Stimulated activated CD4-positive, alpha-beta T cell treated with anti-CD3 and anti-CD28 coated beads, Interleukin-1b, Interleukin-23, amount 100 ng/mL, for 4 hours (primary cell): ENCODE results near the gene ZNF76.

Experiments used
- DNase-seq, 2 donors: peaks; one replicate each; pipeline ENCODE4 v3.0.0-alpha.2; 2020; ENCODE audit warnings: low read depth in 2 of 2

Gene ZNF76

DNA sequence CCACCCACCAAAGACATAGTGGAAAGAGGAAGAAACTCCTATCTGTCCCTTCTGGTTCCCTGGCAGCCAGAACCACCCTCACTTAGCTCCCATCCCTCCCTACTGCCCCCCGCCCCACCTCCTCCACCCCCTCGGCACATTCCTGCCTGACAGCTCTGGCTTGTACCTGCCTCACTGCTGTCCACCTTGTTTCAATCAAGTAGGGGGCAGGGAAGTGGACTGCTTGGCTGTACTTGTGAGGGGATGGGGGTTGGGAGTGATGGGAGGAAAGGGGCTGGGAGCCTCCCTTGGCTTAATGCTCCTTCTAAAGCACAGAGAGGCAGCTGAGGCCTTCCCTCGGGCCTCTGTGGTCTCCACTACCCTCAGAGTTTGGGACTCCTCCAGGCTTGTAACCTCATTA lies 22.1 kb upstream of the ZNF76 start:
- no peak for DNase-seq

DNA sequence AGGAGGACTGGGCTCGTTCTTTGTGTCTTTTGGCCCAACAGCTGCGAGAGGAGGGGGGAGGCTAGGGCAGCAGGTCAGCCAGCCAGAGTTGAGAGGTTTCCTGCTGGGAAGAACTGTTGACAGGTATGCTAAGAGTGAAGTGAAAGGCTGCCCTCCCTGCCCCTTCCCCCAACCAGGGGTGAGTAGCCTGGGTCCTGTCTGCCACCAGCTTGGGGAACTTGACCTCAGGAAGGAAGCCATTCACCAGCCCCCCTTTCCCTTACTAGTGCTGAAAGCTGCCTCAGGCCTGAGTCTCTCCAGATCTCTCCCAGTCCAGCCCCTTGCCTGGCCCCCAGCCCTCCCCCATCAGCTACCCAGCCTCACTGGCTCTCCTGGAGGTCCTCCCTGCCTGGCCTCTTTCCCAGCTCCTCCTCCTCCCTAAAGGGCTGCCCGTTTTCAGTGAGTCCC lies 20.7 kb upstream of the ZNF76 start:
- no peak for DNase-seq

DNA sequence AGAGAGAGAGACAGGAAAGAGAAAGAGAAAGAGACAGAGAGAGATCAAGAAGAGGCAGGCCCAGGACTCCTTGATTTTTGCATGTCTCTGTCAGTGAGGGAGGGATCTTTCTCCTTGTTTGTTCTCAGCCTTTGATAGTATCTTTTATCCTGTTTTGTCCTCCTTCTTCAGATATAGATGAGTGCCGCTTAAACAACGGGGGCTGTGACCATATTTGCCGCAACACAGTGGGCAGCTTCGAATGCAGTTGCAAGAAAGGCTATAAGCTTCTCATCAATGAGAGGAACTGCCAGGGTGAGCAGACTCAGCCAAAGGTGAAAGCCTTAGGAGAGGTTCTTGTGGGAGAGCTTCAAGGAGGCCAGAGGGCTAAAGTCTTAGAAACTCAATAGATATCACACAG lies 20.0 kb upstream of the ZNF76 start:
- no peak for DNase-seq

DNA sequence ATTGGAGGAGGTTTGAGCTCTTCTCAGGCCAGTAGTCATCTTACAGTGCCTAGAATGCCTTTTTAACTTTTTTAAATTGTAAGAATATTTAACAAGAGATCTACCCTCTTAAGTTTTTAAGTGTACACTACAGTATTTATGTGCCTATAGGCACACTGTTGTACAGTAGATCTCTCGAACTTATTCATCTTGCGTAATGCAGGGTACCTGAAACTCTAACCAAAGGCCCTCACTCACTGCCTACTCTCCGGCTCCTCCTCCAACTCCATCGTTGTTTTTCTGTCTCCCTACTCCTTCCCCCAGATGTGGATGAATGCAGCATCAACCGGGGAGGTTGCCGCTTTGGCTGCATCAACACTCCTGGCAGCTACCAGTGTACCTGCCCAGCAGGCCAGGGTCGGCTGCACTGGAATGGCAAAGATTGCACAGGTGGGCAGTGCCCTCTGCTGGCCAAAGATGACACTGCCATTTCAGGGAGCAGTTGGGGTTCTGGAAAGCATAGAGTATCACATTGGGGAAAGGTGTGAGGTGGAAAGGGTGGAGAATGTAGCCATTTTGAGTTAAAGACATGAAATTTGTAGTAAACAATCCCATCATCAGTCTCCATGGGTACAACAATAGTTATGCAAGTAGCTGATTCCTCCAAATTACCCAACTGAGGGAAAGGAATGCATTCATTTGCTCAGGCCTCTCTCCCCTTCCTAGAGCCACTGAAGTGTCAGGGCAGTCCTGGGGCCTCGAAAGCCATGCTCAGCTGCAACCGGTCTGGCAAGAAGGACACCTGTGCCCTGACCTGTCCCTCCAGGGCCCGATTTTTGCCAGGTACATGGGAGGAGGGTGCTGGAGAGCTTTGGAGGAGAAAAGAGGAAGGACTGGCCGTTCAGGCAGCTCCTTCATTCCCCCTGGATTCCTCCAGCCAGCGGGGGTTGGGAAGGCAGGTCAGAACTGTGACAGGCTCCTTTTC lies 18.4 kb upstream of the ZNF76 start:
- DNase-seq: peak; percentile 71

DNA sequence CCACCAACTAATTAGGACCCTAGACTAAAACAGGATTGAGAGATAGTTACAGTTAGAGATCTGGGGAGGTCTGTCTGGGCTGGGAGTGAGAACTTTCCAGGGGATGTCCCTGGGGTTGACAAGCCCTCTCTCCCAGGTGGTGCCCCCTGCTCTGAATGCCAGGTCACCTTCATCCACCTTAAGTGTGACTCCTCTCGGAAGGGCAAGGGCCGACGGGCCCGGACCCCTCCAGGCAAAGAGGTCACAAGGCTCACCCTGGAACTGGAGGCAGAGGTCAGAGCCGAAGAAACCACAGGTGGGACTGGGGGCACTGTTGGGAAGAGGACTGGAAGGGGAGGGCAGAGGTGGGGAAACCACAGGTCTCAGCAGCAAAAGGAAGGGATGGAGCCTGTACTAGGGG lies 17.0 kb upstream of the ZNF76 start:
- no peak for DNase-seq

DNA sequence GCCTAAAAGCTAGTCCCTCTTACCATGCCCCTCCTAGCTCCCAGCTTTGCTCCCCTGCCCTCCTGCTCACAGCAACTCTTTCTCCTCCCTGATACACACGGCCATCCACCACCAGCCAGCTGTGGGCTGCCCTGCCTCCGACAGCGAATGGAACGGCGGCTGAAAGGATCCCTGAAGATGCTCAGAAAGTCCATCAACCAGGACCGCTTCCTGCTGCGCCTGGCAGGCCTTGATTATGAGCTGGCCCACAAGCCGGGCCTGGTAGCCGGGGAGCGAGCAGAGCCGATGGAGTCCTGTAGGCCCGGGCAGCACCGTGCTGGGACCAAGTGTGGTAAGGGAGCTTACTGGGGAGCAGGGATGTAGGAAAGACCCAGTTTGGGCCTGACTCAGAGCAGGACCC lies 16.6 kb upstream of the ZNF76 start:
- DNase-seq: no peak

DNA sequence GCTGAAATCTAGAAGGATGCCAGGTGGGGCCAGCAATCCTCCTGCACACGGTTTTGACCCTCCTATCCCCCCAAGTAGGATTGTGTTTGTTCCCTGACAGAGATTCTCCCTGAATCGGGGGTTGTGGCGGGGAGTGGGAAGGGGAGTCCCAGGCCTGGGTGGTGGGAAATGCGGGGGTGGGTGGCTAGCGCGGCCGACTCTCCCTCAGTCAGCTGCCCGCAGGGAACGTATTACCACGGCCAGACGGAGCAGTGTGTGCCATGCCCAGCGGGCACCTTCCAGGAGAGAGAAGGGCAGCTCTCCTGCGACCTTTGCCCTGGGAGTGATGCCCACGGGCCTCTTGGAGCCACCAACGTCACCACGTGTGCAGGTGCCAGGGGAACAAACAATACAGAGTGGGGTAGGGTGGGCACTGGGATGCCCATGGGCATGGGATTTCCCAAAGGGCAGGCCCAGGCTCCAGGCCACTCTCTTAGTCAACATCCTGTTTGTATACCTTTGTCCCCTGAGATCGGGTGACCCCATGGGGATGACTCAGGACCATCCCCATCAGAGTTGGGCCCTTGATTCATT lies 16.1 kb upstream of the ZNF76 start:
- DNase-seq: no peak

DNA sequence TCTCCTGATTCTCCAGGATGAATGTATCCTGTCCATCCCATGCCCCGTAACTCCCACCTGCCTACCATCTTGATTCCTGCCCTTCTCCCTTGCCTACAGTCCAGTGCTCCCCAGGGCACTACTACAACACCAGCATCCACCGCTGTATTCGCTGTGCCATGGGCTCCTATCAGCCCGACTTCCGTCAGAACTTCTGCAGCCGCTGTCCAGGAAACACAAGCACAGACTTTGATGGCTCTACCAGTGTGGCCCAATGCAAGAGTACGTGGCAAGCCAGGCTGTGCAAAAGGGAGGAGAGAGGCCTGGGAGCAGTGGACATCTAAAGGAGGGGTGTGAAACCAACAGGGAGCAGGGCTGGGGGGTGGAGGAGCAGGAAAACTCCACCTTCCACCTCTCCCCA lies 15.0 kb upstream of the ZNF76 start:
- no peak for DNase-seq

DNA sequence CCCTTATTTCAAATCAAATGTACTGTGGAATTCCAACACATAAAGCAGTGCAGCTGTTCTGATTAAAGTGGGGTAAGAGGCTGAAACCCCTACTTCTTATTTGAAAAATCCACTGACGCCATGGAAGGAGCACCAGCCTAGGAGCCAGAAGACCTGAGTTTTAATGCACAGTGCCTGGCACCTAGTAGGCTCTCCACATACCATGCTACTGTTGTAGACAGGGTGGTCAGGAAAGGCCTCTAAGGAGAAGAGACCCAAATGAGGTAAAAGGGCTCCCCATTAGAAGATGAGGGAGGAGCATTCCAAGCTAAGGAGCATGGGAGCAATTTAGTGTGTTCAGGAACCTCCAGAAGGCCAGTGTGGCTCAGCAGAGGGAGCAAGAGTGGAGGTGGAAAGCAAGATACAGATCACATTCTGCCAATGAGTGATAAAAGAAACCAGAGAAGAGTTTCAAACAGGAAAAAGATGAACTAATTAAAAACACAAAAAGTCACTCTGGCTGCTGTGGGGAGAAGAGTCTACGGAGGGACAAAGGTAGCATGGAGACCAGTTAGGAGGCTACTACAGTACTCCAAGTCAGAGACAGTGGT lies 11.8 kb upstream of the ZNF76 start:
- DNase-seq: no peak

DNA sequence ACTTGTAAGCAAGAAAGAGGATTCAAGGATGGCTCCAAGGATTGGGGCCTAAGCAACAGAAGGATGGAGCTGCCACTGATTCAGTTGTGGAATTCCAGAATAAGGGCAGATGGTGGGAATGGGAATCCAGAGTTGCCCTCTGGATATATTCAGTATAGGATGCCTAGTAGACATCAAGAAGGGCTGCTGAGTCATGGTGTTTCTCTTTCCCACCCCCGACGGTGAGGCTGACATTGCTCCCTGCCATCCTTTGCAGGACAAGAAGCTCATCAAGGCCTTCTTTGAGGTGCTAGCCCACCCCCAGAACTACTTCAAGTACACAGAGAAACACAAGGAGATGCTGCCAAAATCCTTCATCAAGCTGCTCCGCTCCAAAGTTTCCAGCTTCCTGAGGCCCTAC lies 11.2 kb upstream of the ZNF76 start:
- DNase-seq: no peak

DNA sequence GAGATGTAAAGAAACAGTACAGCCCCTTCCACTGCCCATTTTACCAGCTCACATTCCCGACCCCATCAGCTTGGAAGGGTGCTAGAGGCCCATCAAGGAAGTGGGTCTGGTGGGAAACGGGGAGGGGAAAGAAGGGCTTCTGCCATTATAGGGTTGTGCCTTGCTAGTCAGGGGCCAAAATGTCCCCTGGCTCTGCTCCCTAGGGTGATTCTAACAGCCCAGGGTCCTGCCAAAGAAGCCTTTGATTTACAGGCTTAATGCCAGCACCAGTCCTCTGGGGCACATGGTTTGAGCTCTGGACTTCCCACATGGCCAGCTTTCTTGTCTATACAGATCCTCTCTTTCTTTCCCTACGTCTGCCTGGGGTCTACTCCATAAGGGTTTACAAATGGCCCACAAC lies 10.6 kb upstream of the ZNF76 start:
- no peak for DNase-seq

DNA sequence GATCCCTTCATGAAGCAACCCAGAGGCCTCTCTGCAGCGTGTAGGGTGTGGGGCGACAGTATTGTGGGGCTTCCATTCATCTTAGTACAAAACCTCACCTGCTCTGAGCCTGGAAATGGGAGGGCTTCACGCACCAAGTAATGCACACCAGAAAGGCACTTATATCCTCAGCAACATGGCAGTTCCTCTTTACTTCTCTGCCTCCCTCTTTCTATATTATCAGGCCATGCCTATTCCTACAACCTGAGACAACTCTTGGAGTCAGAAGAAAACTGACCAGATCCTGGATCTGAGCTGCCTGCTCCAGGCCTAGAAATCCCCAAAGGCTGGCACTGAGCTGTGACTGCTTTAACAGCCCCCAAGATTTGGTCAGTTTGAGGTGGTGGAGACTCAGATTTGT lies 7.6 kb upstream of the ZNF76 start:
- DNase-seq: no peak

DNA sequence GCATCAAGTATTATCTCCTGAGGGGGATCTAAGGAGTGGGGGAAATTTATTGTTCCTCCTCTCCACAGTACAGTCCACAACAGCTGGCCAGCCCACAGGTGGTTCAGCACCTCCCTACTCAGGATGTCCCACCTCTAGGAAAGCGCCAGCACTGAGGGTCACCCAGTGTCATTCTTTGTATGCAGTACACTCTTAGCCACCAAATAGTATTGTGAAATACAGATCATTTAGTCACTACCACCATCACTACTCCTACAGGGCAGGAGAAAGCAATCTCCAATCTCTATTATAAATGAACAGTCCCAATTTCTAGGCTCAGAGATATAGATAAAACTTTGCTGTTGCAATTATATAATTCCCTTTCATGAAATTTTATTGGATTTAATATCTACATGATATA lies 6.3 kb upstream of the ZNF76 start:
- no peak for DNase-seq

DNA sequence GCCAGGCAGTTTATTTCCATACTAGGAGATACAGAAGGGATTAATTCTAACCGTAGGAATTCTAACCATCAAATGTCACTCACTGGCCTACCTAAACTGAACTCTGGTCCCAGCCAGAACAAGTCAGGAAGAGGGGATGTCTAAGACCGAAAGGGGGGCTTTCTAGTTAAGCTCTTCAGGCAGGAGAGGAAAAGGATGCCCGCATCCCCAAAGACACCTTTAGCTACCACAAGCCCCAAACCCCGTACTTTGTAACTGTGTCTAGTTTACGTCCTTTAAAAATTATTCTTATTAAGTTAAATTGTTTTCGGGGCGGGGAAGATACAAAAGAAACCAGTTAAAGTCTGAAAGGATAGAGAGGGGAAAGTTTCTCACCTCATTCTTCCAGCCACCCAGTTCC lies 1.2 kb upstream of the ZNF76 start:
- no peak for DNase-seq

DNA sequence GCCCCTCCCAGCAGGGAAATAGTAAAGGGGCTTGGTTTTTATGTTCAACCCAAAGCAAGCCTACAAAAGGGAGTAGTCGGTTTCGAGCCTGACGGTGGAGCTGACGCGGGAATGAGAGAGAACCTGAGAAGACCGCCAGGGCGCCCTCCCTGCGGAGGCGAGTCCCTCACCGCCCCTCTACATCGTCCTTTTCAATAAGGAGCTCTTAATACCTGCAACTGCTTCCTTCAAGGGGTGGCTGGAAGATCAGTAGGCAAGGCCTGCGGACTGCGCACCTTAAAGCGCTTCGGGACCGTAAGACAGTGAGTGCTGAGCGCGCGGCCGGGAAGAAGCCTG lies 709 bp upstream of the ZNF76 start:
- no peak for DNase-seq

DNA sequence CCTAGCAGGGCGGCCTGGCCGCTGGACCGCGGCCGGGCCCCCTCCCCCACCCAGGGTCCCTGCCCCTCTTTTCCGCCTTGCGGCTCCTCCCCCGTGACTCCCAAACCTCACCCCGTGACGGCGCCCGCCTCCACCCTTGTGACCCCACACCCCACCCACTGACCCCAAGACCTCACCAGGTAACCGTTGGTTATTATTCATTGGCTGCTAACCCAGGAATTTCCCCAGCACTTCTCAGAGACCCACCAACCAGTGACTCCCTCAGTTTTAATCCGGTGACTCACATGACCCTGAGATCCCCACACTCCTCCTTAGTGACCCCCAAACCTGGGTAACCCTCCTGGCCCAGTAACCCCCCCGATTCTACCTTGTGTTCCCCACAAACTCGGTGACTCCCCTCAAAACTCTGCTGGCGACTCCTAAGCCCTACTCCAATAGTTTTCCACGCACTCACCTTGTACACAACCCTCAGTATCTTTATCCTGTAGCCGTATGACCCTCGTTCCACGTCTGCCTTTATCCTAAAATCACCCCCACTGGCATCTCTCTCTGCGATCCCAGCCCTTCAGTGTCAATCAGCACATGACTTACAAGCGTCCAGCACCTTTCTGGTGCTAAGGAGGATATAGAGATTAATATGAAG lies 534 bp downstream of the ZNF76 start:
- peak; percentile 60 to 65 for DNase-seq

DNA sequence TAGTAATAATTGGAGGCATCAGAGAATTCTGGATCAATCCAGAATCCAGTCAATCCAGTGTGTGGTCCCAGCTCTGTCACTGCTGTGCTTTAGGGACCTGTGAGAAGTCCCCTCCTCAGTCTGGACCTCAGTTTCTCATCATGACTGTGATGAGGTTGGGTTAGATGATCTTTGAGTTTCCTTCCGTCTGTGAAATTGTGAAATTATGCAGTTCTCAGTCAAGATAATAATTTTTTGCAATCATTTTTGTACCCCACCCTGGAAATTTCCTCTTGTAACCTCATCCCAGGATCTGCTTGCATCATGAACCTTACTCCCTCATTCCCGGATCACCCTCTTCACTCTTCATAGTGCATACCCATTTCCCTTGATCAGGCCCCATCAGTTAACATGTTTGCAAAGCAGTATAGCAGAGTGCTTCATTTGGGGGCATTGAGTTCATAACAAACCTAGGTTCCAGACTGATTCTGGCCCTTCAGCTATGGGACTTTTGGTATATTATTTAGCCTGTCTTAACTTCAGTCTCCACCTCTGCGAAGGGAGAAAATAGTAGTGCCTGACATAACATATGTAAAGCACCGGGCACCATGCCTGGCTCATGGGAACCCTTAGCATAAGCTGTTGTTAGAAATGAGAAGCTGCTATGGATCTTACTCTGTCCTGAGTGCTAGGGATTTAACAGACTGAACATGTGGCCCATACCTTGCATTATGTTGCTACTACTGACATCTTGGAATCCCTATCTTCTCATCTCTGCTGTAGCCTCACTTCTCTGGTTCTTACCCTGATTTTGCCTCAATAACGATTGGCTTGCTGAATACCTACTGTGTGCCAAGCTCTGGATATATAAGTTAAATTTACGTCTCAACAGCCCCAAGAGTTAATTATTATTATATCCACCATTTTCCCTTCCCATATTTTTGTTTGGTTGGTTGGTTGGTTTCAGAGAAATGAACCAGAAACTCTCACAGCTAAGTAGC lies 1.3 kb downstream of the ZNF76 start:
- DNase-seq: no peak

DNA sequence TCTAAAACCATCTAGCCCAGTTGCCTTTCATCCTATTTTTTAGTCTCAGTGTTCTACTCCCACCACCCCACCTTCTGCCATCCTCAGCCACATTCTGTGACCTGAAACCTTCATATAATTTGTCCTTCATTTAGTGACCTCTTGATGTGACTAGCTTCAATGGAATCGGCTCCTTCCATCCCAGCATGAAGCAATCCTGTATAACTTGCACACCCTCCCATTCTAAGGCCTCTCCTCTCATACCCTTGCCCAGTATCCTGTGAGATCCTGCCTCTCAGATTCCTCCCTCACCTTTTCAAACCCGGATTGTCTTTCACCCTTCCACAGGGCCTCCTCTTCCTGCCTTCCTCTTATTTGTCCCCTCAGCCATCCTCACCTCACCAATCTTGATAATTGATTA lies 3.1 kb downstream of the ZNF76 start:
- DNase-seq: no peak

DNA sequence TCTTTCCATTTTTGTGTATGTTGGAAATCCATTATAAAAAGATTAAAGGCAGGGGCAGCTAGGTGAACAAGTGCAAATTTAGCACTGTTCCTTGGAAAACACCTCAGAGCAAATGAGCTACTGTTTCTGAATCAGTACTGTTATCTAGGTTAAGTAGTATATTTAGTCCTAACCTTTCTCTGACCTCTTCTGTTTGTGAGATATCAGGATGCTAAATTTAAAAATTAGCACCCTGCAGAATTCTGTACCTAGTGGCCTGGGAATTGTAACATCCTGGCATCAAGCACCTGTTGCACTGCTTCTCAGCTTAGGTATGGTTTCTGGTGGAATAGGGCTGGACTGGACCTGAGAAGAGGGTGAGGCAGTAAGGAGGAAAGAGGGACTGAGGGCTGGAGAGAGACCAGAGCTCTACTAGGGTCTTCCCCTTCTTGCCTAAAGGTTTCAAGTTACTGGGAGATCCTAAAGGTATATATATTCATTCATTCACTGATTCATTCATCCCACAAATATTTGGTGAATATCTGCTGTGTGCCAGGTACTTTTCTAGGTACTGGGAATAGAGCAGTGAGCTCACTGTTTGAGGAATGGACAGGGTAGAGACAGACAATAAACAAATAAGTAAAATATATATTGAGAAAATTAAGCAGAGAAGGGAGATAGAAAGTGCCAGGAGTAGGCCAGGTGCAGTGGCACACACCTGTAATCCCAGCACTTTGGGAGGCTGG lies 5.2 kb downstream of the ZNF76 start:
- no peak for DNase-seq

DNA sequence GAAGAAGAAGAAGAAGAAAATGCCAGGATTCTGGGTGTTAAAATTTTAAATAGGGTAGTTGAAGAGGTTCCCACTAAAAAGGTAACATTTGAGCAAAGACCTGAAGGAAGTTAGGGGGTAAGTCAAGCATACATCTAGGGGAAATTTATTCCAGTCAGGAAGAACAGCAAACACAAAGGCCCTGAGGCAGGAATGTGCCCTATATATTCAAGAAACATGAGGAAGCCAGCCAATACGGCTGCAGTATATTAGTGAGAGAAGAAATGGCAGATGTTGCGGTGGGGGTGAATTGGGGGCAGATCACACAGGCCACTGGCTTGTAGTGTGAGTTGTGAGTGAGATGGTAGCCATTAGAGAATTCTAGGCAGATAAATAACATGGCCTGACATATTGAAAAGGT lies 6.0 kb downstream of the ZNF76 start:
- no peak for DNase-seq

DNA sequence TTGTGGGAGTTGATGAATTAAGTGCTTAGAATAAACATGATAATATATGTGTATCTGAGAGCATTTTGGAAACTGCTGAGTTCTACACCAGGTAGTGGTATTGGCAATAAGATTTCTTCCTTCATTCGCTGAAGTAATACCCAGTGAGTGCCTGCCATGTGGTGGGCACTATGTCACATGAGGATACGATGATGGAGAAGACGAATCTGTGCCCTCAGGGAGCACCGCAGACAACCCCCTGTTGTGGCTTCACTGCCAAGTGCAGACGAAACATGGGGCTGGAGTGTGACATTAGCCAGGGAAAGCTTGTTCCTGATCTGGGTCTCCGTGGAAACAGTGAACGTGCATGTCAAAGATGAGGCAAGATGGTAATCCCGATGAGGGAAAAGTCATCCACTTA lies 7.9 kb downstream of the ZNF76 start:
- no peak for DNase-seq
